Mucosa of descending colon (tissue), 3 donors: Measurements from ENCODE around the gene WDFY3. TPM values are rescaled to one million over a fixed set of nuclear protein-coding genes. Genes with fewer than 3 reads are reported as not detected.

Experiments used
- ATAC-seq: fragments of 200-7000 bp; cut with Tn5 transposase; one replicate; pipeline ENCODE4 v1.9.1; 2020; ENCODE audit warnings: mild to moderate bottlenecking, moderate library complexity
- DNase-seq, 3 donors: peaks; one replicate each; pipeline ENCODE4 v3.0.0-alpha.2; 2020
- H3K36me3 ChIP-seq: fragments of 200-600 bp; one replicate; pipeline ENCODE4 v1.8.0; 2021; ENCODE audit warnings: low read depth, mild to moderate bottlenecking
- H3K4me1 ChIP-seq: fragments of 200-600 bp; one replicate; pipeline ENCODE4 v1.8.0; 2021; ENCODE audit warnings: low read depth, mild to moderate bottlenecking
- H3K4me3 ChIP-seq: fragments of 200-600 bp; one replicate; pipeline ENCODE4 v1.8.0; 2021; ENCODE audit warnings: mild to moderate bottlenecking
- H3K9me3 ChIP-seq: fragments of 200-600 bp; one replicate; pipeline ENCODE4 v1.8.0; 2021; ENCODE audit warnings: mild to moderate bottlenecking
- CTCF ChIP-seq: fragments of 200-600 bp; IDR thresholded peaks from one replicate; pipeline ENCODE4 v1.8.0; 2022; ENCODE audit warnings: antibody characterized with exemption, mild to moderate bottlenecking
- intact Hi-C, 2 donors: fragments of 100-400 bp; cut with DNase I in 1 of 2; cut with micrococcal nuclease in 1 of 2; formaldehyde crosslinking; loops; one replicate each; pipeline versions ENCODE4 v1.11.0 to v1.11.1; 2022; cut with DNase I, micrococcal nuclease
- long read RNA-seq, 2 donors: library from polyadenylated mRNA; unstranded; transcript quantifications; one replicate each; pipeline ENCODE4 v2.0.0, GENCODE V29; 2019 to 2021
- total RNA-seq, 3 donors: library from RNA; stranded (reverse); fragmentation: NEBNext Ultra II Directional in 2 of 3; extraction: Animal tissue kit (Norgen Biotek cat#: 25700) in 2 of 3; gene quantifications; one replicate each; pipeline versions ENCODE4 v1.2.1 to v1.2.4, GENCODE V29; 2021 to 2023
- donor health status: DM: no; HTN: no; CAD: no; lungs with moderate emphysema.
- donor health status: DM: no; HTN: no; CAD: no.
- donor health status: DM: no; HTN: yes; CAD: no.

The WDFY3 gene
- total RNA-seq, result 10 to 100 TPM; 49.5 to 76.9 (median 55.5) TPM
- long read RNA-seq, donor 1, partial matches to known transcripts, result 2 of 9 reads
- long read RNA-seq, donor 1, other reads (novel, unspliced or antisense), result 7 of 9 reads
- long read RNA-seq, donor 2, result 0 reads

DNA sequence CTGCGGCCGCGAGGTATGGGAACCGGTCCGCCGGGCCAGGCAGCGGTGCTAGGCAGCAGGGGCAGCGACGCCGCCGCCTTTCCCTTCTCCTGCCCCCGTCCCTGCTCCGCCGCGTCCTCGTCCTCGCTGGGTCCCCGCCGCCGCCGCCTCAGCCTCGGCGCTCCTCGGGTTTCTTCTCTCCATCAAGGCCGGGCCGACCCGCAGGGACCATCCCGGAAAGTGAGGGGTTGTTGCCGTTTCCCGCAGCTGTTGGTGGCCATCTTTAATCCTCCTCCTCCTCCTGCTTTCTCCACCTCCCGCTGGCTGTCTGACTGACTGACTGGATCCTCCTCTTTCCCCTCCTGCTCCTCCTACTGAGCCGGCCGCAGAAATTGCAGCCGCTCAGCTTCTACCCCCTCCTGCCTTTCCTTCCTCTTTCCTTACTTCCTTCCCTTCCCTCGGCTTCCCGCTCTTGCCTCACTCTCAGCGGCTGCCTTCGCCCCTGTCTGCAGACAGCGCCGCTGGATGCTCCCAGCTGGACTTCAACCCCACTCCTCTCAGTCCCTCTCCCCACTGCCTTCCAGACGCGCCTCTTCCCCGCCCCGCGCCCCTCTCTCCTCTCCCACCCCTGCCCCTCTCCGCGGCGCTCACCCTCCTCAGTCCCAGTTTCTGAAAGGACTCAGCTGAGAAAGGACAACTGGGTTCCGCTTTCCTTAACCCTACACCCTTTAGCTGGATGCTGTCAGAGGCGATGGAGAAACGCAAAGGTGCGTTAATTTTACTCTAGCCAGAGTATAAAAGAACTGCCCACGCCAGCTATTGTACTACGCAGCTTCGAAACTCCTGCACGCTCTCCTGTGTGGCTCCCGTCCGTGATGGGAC is at the start of gene WDFY3:
Gene WDFY3, minus strand, starts transcription at position 309 of the 861 bp plus-strand sequence. CDS start 106,099 bp downstream, outside the sequence.
- DNase-seq, result peak; percentile 79 to 85 (median 81)
- Histone ChIP-seq H3K36me3 (no peaks in the 10 kb centered on the region), H3K9me3 (no peaks in the 10 kb centered on the region), H3K4me1 (peaks cover 6% of the 10 kb centered on the region), H3K4me3 (peak within 1 kb of the TSS; percentile 62)
- peak; percentile 96 for ATAC-seq
- intact Hi-C loops, result no loop called here
- no peak for TF ChIP-seq CTCF

DNA sequence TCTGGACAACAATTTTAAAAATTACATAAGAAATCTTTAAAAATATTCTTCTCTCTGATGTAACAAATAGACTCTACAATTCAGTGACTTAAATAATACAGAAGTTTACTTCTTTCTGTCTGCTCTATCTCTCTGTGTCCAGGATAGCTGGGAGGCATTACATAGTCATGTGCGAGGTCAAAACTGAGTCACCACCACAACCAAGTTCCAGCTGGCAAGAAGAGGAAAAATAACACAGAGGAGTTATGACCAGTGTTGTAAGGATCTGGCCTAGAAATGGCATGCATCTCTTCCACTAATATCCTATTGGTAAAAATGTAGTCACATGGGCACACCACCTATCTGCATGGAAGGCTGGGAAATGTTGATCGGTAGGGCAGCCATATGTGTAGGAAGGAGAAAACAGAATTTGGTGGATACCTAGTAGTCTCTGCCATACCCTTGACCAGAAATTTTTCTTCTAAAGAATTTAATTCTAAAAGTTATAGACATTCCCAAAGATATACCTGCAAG is 39.4 kb upstream of the WDFY3 start:
- intact Hi-C loops, result no loop called here
- H3K9me3 ChIP-seq, result no peaks in the 10 kb centered on the region
- H3K36me3 ChIP-seq, result no peaks in the 10 kb centered on the region
- DNase-seq (no peak), ATAC-seq (no peak)
- H3K4me1 ChIP-seq, result no peaks in the 10 kb centered on the region
- H3K4me3 ChIP-seq, result no peak overlapping the region
- no peak for TF ChIP-seq CTCF

DNA sequence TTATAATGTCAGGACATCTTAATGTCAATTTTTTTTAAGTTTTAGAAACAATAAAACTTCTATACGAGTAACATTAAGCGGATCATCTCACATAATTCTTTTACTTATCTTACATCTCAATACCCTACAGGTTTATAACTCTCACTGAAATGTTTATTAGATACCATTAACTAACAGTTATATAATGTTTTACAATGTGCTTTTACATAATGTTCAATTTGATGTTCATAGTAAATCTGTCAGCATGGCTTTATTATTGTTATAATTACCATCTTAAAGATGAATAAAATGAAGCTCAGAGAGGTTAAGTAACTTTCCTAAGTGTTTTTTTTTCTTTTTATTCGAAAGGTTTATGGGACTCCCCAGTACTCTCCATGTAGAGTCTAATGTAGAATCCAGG is 33.9 kb upstream of the WDFY3 start:
- intact Hi-C loops, result no loop called here
- TF ChIP-seq CTCF, result no peak

GRCh38 chr4:84995386-84995785 is 28.9 kb upstream of the WDFY3 start:
- no peak for DNase-seq
- intact Hi-C loops, result no loop called here
- ATAC-seq, result no peak

More for the DNA sequence above, 33.9 kb upstream of the WDFY3 start:
- ATAC-seq, result no peak
- DNase-seq, result no peak
- Histone ChIP-seq H3K9me3 (no peaks in the 10 kb centered on the region), H3K4me3 (no peak overlapping the region), H3K36me3 (no peaks in the 10 kb centered on the region), H3K4me1 (no peaks in the 10 kb centered on the region)

DNA sequence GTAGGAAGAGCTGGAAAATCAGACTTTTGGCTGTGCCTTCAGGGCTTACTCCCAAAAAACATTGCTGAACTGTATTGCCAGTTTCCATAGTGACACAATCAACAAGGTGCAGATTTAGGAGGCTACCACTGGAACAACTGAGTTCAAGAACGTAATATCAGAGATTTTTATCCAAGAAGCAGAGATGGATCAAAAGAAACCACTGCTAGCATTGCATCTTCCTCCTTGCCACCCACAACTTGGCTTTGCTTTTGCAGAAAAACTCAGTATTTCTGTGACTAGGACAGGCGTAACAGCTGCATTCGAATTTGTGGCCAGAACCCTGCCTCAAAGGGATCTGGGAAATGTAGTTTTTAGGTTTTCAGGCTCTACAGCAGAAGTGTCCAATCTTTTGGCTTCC is 27.8 kb upstream of the WDFY3 start:
- H3K4me1 ChIP-seq, result no peaks in the 10 kb centered on the region
- no peak for DNase-seq
- intact Hi-C loops, result no loop called here
- no peaks in the 10 kb centered on the region for H3K36me3 ChIP-seq
- H3K9me3 ChIP-seq, result no peaks in the 10 kb centered on the region
- no peak for ATAC-seq
- no peak overlapping the region for H3K4me3 ChIP-seq
- no peak for TF ChIP-seq CTCF

More at GRCh38 chr4:84995386-84995785, 28.9 kb upstream of the WDFY3 start:
- Histone ChIP-seq H3K4me3 (no peak overlapping the region), H3K4me1 (no peaks in the 10 kb centered on the region), H3K36me3 (no peaks in the 10 kb centered on the region), H3K9me3 (no peaks in the 10 kb centered on the region)
- no peak for TF ChIP-seq CTCF
